ENCODE results near the gene RRAS.

DNA sequence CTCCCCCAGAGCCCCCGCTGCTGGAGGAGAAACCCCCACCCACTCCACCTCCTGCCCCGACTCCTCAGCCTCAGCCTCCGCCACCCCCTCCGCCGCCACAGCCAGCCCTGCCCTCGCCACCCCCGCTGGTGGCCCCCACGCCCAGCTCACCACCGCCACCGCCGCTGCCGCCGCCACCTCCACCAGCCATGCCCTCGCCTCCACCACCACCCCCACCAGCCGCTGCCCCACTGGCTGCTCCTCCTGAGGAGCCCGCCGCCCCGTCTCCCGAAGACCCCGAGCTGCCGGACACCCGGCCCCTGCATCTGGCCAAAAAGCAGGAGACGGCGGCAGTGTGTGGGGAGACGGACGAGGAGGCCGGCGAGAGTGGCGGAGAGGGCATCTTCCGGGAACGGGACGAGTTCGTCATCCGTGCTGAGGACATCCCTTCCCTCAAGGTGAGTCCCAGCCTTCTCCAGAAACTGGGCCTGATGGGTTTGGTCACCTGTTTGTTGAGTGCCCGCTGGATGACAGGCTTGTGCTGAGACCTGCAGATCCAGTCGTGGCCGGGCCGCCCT is 38.4 kb downstream of the RRAS start:
- TF ChIP-seq SRF (IDR thresholded peaks at IDR 0.05; ENCODE audit: low read depth) (no peak), ZNF274 (IDR thresholded peaks at IDR 0.05; ENCODE audit: low read depth, low read length) (no peak), POLR2AphosphoS5 (IDR thresholded peaks at IDR 0.05; ENCODE audit: low read depth, low read length) (no peak), POLR2A (IDR thresholded peaks at IDR 0.05; ENCODE audit: borderline replicate concordance, extremely low read depth, insufficient read depth, insufficient read length) (no peak), EZH2 (IDR thresholded peaks at IDR 0.05) (no peak), EZH2phosphoT487 (IDR thresholded peaks at IDR 0.05; ENCODE audit: borderline replicate concordance) (no peak), SP1 (IDR thresholded peaks at IDR 0.05; ENCODE audit: low read depth) (no peak)
- TF ChIP-seq, protein P1, sequence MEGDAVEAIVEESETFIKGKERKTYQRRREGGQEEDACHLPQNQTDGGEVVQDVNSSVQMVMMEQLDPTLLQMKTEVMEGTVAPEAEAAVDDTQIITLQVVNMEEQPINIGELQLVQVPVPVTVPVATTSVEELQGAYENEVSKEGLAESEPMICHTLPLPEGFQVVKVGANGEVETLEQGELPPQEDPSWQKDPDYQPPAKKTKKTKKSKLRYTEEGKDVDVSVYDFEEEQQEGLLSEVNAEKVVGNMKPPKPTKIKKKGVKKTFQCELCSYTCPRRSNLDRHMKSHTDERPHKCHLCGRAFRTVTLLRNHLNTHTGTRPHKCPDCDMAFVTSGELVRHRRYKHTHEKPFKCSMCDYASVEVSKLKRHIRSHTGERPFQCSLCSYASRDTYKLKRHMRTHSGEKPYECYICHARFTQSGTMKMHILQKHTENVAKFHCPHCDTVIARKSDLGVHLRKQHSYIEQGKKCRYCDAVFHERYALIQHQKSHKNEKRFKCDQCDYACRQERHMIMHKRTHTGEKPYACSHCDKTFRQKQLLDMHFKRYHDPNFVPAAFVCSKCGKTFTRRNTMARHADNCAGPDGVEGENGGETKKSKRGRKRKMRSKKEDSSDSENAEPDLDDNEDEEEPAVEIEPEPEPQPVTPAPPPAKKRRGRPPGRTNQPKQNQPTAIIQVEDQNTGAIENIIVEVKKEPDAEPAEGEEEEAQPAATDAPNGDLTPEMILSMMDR (IDR thresholded peaks at IDR 0.05 in 2 of 3, conservative IDR thresholded peaks at IDR 0.05 in 1 of 3; ENCODE audit: borderline replicate concordance in 1 of 3, insufficient read depth in 1 of 3, low read depth in 2 of 3, low read length in 2 of 3) = no peak
- TF ChIP-seq, protein P2, sequence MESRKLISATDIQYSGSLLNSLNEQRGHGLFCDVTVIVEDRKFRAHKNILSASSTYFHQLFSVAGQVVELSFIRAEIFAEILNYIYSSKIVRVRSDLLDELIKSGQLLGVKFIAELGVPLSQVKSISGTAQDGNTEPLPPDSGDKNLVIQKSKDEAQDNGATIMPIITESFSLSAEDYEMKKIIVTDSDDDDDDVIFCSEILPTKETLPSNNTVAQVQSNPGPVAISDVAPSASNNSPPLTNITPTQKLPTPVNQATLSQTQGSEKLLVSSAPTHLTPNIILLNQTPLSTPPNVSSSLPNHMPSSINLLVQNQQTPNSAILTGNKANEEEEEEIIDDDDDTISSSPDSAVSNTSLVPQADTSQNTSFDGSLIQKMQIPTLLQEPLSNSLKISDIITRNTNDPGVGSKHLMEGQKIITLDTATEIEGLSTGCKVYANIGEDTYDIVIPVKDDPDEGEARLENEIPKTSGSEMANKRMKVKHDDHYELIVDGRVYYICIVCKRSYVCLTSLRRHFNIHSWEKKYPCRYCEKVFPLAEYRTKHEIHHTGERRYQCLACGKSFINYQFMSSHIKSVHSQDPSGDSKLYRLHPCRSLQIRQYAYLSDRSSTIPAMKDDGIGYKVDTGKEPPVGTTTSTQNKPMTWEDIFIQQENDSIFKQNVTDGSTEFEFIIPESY (IDR thresholded peaks at IDR 0.05; ENCODE audit: extremely low read depth, insufficient replicate concordance, low read length) = no peak

Measured in HCT116 (cell line).